SU-DHL-6 (cell line): ENCODE data around the gene CBLB.

Experiments used
- CTCF ChIP-seq: fragments of 200-600 bp; sonication (generic); IDR thresholded peaks from one replicate; pipeline ENCODE4 v1.5.1; 2017; ENCODE audit warnings: antibody characterized with exemption, mild to moderate bottlenecking, low read length, moderate library complexity; ENCODE audit not compliant: insufficient read depth, poor library complexity, severe bottlenecking
- EZH2phosphoT487 ChIP-seq: fragments of 200-600 bp; sonication (generic), shearing (Covaris generic); conservative IDR thresholded peaks from 2 replicates; pipeline ENCODE4 v1.6.1; 2018; ENCODE audit warnings: mild to moderate bottlenecking, antibody characterized with exemption, low read length, moderate library complexity, mixed read lengths

- TF ChIP-seq EZH2phosphoT487 (no peak), CTCF (no peak)
Observed at GRCh38 chr3:105888621-105889579, 20.1 kb upstream of the CBLB start.
